Spleen (tissue), 11 donors: ENCODE results near the gene PPP1R3A. TPM values are rescaled to one million over a fixed set of nuclear protein-coding genes. Genes with fewer than 3 reads are reported as not detected.

ENCODE experiments used
- DNase-seq: peaks from one replicate; pipeline ENCODE4 v3.0.0-alpha.2; 2020
- H3K27ac ChIP-seq, 8 donors: fragments of 200-600 bp; sonication (generic) in 7 of 8; 1 replicate in 4 of 8; 2 replicates in 4 of 8; pipeline versions ENCODE4 v1.5.0 to v1.8.0; 2016 to 2021; ENCODE audit warnings: inconsistent platforms in 4 of 8, mild to moderate bottlenecking in 4 of 8, moderate library complexity in 1 of 8
- H3K27me3 ChIP-seq, 7 donors: fragments of 200-600 bp; sonication (generic) in 6 of 7; replicated peaks in 1 of 7; 1 replicate in 4 of 7; 2 replicates in 3 of 7; pipeline versions ENCODE4 v1.5.0 to v1.8.0; 2016 to 2021; ENCODE audit warnings: inconsistent platforms in 3 of 7, mild to moderate bottlenecking in 1 of 7
- H3K36me3 ChIP-seq, 6 donors: fragments of 200-600 bp; sonication (generic) in 5 of 6; 1 replicate in 4 of 6; 2 replicates in 2 of 6; pipeline versions ENCODE4 v1.5.0 to v1.8.0; 2016 to 2021; ENCODE audit warnings: inconsistent platforms in 2 of 6
- H3K4me1 ChIP-seq, 6 donors: fragments of 200-600 bp; sonication (generic) in 5 of 6; 1 replicate in 3 of 6; 2 replicates in 3 of 6; pipeline versions ENCODE4 v1.5.0 to v1.8.0; 2016 to 2021; ENCODE audit warnings: inconsistent platforms in 3 of 6
- H3K4me3 ChIP-seq, 8 donors: fragments of 200-600 bp; sonication (generic) in 7 of 8; 1 replicate in 4 of 8; 2 replicates in 4 of 8; pipeline versions ENCODE4 v1.5.0 to v1.8.0; 2016 to 2021; ENCODE audit warnings: inconsistent platforms in 4 of 8, mild to moderate bottlenecking in 4 of 8, moderate library complexity in 2 of 8
- H3K9me3 ChIP-seq, 8 donors: fragments of 200-600 bp; sonication (generic) in 7 of 8; 1 replicate in 4 of 8; 2 replicates in 4 of 8; pipeline versions ENCODE4 v1.5.0 to v1.8.0; 2016 to 2021; ENCODE audit warnings: inconsistent platforms in 4 of 8
- CTCF ChIP-seq, 11 experiments: fragments of 200-600 bp in 7 of 11; fragments of 450-650 bp in 4 of 11; sonication (generic) in 4 of 11; IDR thresholded peaks in 8 of 11; conservative IDR thresholded peaks in 3 of 11; 1 replicate in 7 of 11; 2 replicates in 4 of 11; pipeline versions ENCODE4 v1.4.0 to v1.8.0; 2016 to 2021; ENCODE audit warnings: antibody characterized with exemption in 11 of 11, inconsistent platforms in 4 of 11, mild to moderate bottlenecking in 1 of 11
- POLR2A ChIP-seq, 3 donors: fragments of 450-650 bp; IDR thresholded peaks; one replicate each; pipeline ENCODE4 v1.5.1; 2017; ENCODE audit warnings: antibody characterized with exemption in 3 of 3, mild to moderate bottlenecking in 1 of 3
- POLR2AphosphoS5 ChIP-seq, 3 donors: sonication (generic); formaldehyde crosslinking; IDR thresholded peaks; one replicate each; pipeline ENCODE4 v1.5.1; 2017; ENCODE audit warnings: antibody characterized with exemption in 3 of 3
- WGBS, 5 donors: extraction: QIAGEN DNeasy Blood & Tissue Kit in 3 of 5; methylation state at CpG; one replicate each; pipeline versions ENCODE4 v1.1.5 to v1.1.7; 2013 to 2018; 5-methylcytosine and 5-hydroxymethylcytosine counted together
- intact Hi-C: fragments of 100-400 bp; cut with DNase I; formaldehyde crosslinking; loops from one replicate; pipeline ENCODE4 v1.15.0; 2023; ENCODE audit warnings: low total_unique reads
- polyA plus RNA-seq, 3 donors: library from polyadenylated mRNA; stranded (reverse); fragments of 200-250 nt; gene quantifications; one replicate each; pipeline ENCODE4 v1.2.1, GENCODE V29; 2013
- total RNA-seq, 7 donors: library from RNA; depleted of rRNA in 3 of 7; stranded (reverse); fragments of >200 nt in 3 of 7; fragmentation: NEBNext Ultra II Directional in 4 of 7; extraction: Animal tissue kit (Norgen Biotek cat#: 25700) in 4 of 7; gene quantifications; one replicate each; pipeline versions ENCODE4 v1.1.0 to v1.2.1, GENCODE V29; 2016 to 2021
- donor health status: healthy with polysubstance abuse.
- donor health status: DM: no; HTN: no; CAD: no; lungs with moderate emphysema.
- donor health status: DM: no; HTN: no; CAD: no.
- donor health status: Bipolar disorder and iron deficiency.
- donor health status: healthy.
- donor health status: DM: no; HTN: no; CAD: no.
- donor health status: DM: yes; HTN: yes; CAD: no.

Gene PPP1R3A
- total and polyA plus RNA-seq, 10 donors = not detected

GRCh38 chr7:113907617-113908016 is 11.2 kb downstream of the PPP1R3A start:
- WGBS, 5 donors = 80 to 90% (median 83%) methylated on average over 3 of the region's 3 CpGs
- Histone ChIP-seq H3K27me3 (no peaks in the 10 kb centered on the region), H3K36me3 (no peaks in the 10 kb centered on the region), H3K27ac (no peak overlapping the region), H3K9me3 (no peaks in the 10 kb centered on the region), H3K4me3 (no peak overlapping the region), H3K4me1 (no peaks in the 10 kb centered on the region)
- no peak for DNase-seq
- intact Hi-C loops = no loop called here
- TF ChIP-seq POLR2A (IDR thresholded peaks at IDR 0.05) (no peak), CTCF (IDR thresholded peaks at IDR 0.05 in 8 of 11, conservative IDR thresholded peaks at IDR 0.05 in 3 of 11) (no peak), POLR2AphosphoS5 (IDR thresholded peaks at IDR 0.05) (no peak)

- no peak for TF ChIP-seq POLR2AphosphoS5 (IDR thresholded peaks at IDR 0.05)
- TF ChIP-seq POLR2A (IDR thresholded peaks at IDR 0.05) = no peak
- Histone ChIP-seq H3K4me1 (no peaks in the 10 kb centered on the region), H3K36me3 (no peaks in the 10 kb centered on the region), H3K27me3 (no peaks in the 10 kb centered on the region), H3K27ac (no peak overlapping the region), H3K4me3 (no peak overlapping the region), H3K9me3 (no peaks in the 10 kb centered on the region)
- 44 to 81% (median 62%) methylated on average over 1 of the region's 1 CpG for WGBS, 5 donors
- intact Hi-C loops = no loop called here
- no peak for DNase-seq
Observed at GRCh38 chr7:113904521-113904920, 14.3 kb downstream of the PPP1R3A start.

- Histone ChIP-seq H3K36me3 (no peaks in the 10 kb centered on the region), H3K27ac (no peak overlapping the region), H3K27me3 (no peaks in the 10 kb centered on the region), H3K4me1 (no peaks in the 10 kb centered on the region), H3K4me3 (no peak overlapping the region), H3K9me3 (no peaks in the 10 kb centered on the region)
- TF ChIP-seq CTCF (IDR thresholded peaks at IDR 0.05 in 8 of 11, conservative IDR thresholded peaks at IDR 0.05 in 3 of 11) = no peak
- DNase-seq = no peak
- intact Hi-C loops = no loop called here
- 25 to 36% (median 32%) methylated on average over 3 of the region's 3 CpGs for WGBS, 5 donors
Observed at GRCh38 chr7:113892818-113893217, 26.0 kb downstream of the PPP1R3A start.

- no peaks in the 10 kb centered on the region for H3K9me3 ChIP-seq
- no peak for DNase-seq
- WGBS, 5 donors = 38 to 69% (median 52%) methylated on average over 1 of the region's 1 CpG
- no peaks in the 10 kb centered on the region for H3K4me1 ChIP-seq
- TF ChIP-seq CTCF (IDR thresholded peaks at IDR 0.05 in 8 of 11, conservative IDR thresholded peaks at IDR 0.05 in 3 of 11) = no peak
- no peak for TF ChIP-seq POLR2A (IDR thresholded peaks at IDR 0.05)
- TF ChIP-seq POLR2AphosphoS5 (IDR thresholded peaks at IDR 0.05) = no peak
- no peaks in the 10 kb centered on the region for H3K36me3 ChIP-seq
- no peaks in the 10 kb centered on the region for H3K27me3 ChIP-seq
- intact Hi-C loops = no loop called here
- no peak overlapping the region for H3K4me3 ChIP-seq
- no peak overlapping the region for H3K27ac ChIP-seq
Observed at GRCh38 chr7:113891828-113892227, 27.0 kb downstream of the PPP1R3A start.

- no peaks in the 10 kb centered on the region for H3K36me3 ChIP-seq
- WGBS, 5 donors = 79 to 95% (median 81%) methylated on average over 2 of the region's 2 CpGs
- H3K27me3 ChIP-seq = no peaks in the 10 kb centered on the region
Observed at GRCh38 chr7:113891031-113891350, 27.8 kb downstream of the PPP1R3A start.

More at GRCh38 chr7:113891031-113891350, 27.8 kb downstream of the PPP1R3A start:
- no peak overlapping the region for H3K27ac ChIP-seq
- no peak overlapping the region for H3K4me3 ChIP-seq
- peaks cover 0 to 6% (median 0%) of the 10 kb centered on the region in 8 donors for H3K9me3 ChIP-seq
- DNase-seq = no peak
- H3K4me1 ChIP-seq = no peaks in the 10 kb centered on the region
- intact Hi-C loops = no loop called here
- no peak for TF ChIP-seq POLR2A (IDR thresholded peaks at IDR 0.05)
- TF ChIP-seq POLR2AphosphoS5 (IDR thresholded peaks at IDR 0.05) = no peak
- TF ChIP-seq CTCF (IDR thresholded peaks at IDR 0.05 in 8 of 11, conservative IDR thresholded peaks at IDR 0.05 in 3 of 11) = no peak
